Measurements from ENCODE around the gene TMEM244. TPM values are rescaled to one million over a fixed set of nuclear protein-coding genes. Genes with fewer than 3 reads are reported as not detected.

The TMEM244 gene
- total RNA-seq (2014; rRNA removed; shearing (Covaris generic)) = 0.75 TPM in 1 of 2 replicates, not detected in the other

GRCh38 chr6:129860908-129861665, at the start of gene TMEM244:
TMEM244 (minus strand) TSS chr6:129861315; CDS start chr6:129861188, 127 bp downstream.

Small RNAs within 50 kb of the gene (small RNA-seq; reads per million reads assigned to genes)
- not detected for gene AL451046.2

Other genes starting within 250 kb of the TMEM244 start
- 20.9 and 25.0 TPM in 2 replicates for gene ARHGAP18, start 151.1 kb downstream of the TMEM244 start, total RNA-seq (2014; rRNA removed; shearing (Covaris generic))
- 3.3 and 4.9 TPM in 2 replicates for gene L3MBTL3, start 157.3 kb upstream of the TMEM244 start, total RNA-seq (2014; rRNA removed; shearing (Covaris generic))

All from A375 (cell line).